HepG2 (cell line): ENCODE measurements around the gene HOXC5. TPM values are rescaled to one million over a fixed set of nuclear protein-coding genes. Genes with fewer than 3 reads are reported as not detected.

Experiments used
- CCAR2 ChIP-seq: fragments of 200-400 bp; formaldehyde crosslinking; optimal IDR thresholded peaks from 2 replicates; pipeline ENCODE3; 2018; ENCODE audit warnings: low read depth, mild to moderate bottlenecking, low read length, moderate library complexity
- CSRNP2 ChIP-seq: sonication (generic); formaldehyde crosslinking; conservative IDR thresholded peaks from 2 replicates; pipeline ENCODE4 v1.8.0; 2022; ENCODE audit warnings: low read depth, missing genetic modification reagents
- DMAP1 ChIP-seq: IDR thresholded peaks from 2 replicates; pipeline ENCODE4 v1.6.1; 2016
- ELF3 ChIP-seq: IDR thresholded peaks from 2 replicates; pipeline ENCODE4 v1.6.1; 2016; ENCODE audit warnings: missing genetic modification reagents, missing compliant biosample characterization
- GZF1 ChIP-seq: sonication (generic); formaldehyde crosslinking; IDR thresholded peaks from 2 replicates; pipeline ENCODE4 v1.5.1; 2020; ENCODE audit warnings: mild to moderate bottlenecking, missing genetic modification reagents
- KLF16 ChIP-seq, 2 experiments: sonication (generic) in 1 of 2; formaldehyde crosslinking in 1 of 2; IDR thresholded peaks; 2 replicates each; pipeline versions ENCODE4 v1.6.1 to v1.8.0; 2016 to 2023; ENCODE audit warnings: missing genetic modification reagents in 2 of 2, missing compliant biosample characterization in 1 of 2
- NFIB ChIP-seq: sonication (generic); formaldehyde crosslinking; IDR thresholded peaks from 2 replicates; pipeline ENCODE4 v1.9.0; 2021; ENCODE audit warnings: missing genetic modification reagents, mild to moderate bottlenecking, borderline replicate concordance
- REPIN1 ChIP-seq: sonication (generic); formaldehyde crosslinking; IDR thresholded peaks from 2 replicates; pipeline ENCODE4 v1.8.0; 2022; ENCODE audit warnings: missing genetic modification reagents, low read depth, mild to moderate bottlenecking, borderline replicate concordance
- STAG1 ChIP-seq: sonication (generic); formaldehyde crosslinking; IDR thresholded peaks from 2 replicates; pipeline ENCODE4 v1.4.0; 2020; ENCODE audit warnings: missing genetic modification reagents
- TEAD3 ChIP-seq: optimal IDR thresholded peaks from 2 replicates; pipeline ENCODE3; 2016; ENCODE audit warnings: borderline replicate concordance
- U2AF1 ChIP-seq: fragments of 200-400 bp; formaldehyde crosslinking; optimal IDR thresholded peaks from 2 replicates; pipeline ENCODE3; 2017; ENCODE audit warnings: mild to moderate bottlenecking, low read depth, low read length
- YY1 ChIP-seq: IDR thresholded peaks from 2 replicates; pipeline ENCODE4 v1.6.1; 2011; ENCODE audit warnings: low read length, low read depth, moderate library complexity, mild to moderate bottlenecking; ENCODE audit not compliant: insufficient read depth, insufficient replicate concordance
- ZNF562 ChIP-seq: sonication (generic); formaldehyde crosslinking; IDR thresholded peaks from 2 replicates; pipeline ENCODE4 v1.8.0; 2022; ENCODE audit warnings: missing genetic modification reagents, borderline replicate concordance
- ZNF780A ChIP-seq: sonication (generic); formaldehyde crosslinking; IDR thresholded peaks from 2 replicates; pipeline ENCODE4 v1.8.0; 2022; ENCODE audit warnings: mild to moderate bottlenecking, missing genetic modification reagents, moderate library complexity
- ZUFSP ChIP-seq: sonication (generic); formaldehyde crosslinking; IDR thresholded peaks from 2 replicates; pipeline ENCODE4 v1.9.0; 2021; ENCODE audit warnings: missing genetic modification reagents, mild to moderate bottlenecking, borderline replicate concordance
- polyA plus RNA-seq, 8 experiments: library from polyadenylated mRNA; depleted of rRNA in 3 of 8; stranded (reverse) in 7 of 8; unstranded in 1 of 8; fragments of >200 nt; fragmentation: Illumina TruSeq in 4 of 8; extraction: Trizol in 4 of 8; gene quantifications; 2 replicates each; pipeline versions ENCODE4 v1.2.1 to v1.2.3, GENCODE V29; 2011 to 2016; ENCODE audit warnings: low read depth in 4 of 8, missing spikeins in 1 of 8, mixed read lengths in 1 of 8; ENCODE audit not compliant: insufficient read depth in 1 of 8
- total RNA-seq, 5 experiments: library from RNA; depleted of rRNA; stranded (reverse); fragments of >200 nt; fragmentation: Illumina TruSeq; extraction: Trizol; gene quantifications; 2 replicates each; pipeline ENCODE4 v1.2.3, GENCODE V29; 2016; ENCODE audit warnings: low read depth in 1 of 5
- TF ChIP-seq, protein P1 (sequence below), 2 experiments: fragments of 450-650 bp in 1 of 2; sonication (generic) in 1 of 2; formaldehyde crosslinking in 1 of 2; IDR thresholded peaks; 2 replicates each; pipeline versions ENCODE4 v1.6.1 to v1.8.0; 2016 to 2022; ENCODE audit warnings: antibody characterized with exemption in 1 of 2, mild to moderate bottlenecking in 1 of 2, missing genetic modification reagents in 1 of 2

The HOXC5 gene
- total and polyA plus RNA-seq, 2 of the 13 experiments (the other 11 are each of a cell fraction or from before 2014, with no cell fraction given): not detected

DNA sequence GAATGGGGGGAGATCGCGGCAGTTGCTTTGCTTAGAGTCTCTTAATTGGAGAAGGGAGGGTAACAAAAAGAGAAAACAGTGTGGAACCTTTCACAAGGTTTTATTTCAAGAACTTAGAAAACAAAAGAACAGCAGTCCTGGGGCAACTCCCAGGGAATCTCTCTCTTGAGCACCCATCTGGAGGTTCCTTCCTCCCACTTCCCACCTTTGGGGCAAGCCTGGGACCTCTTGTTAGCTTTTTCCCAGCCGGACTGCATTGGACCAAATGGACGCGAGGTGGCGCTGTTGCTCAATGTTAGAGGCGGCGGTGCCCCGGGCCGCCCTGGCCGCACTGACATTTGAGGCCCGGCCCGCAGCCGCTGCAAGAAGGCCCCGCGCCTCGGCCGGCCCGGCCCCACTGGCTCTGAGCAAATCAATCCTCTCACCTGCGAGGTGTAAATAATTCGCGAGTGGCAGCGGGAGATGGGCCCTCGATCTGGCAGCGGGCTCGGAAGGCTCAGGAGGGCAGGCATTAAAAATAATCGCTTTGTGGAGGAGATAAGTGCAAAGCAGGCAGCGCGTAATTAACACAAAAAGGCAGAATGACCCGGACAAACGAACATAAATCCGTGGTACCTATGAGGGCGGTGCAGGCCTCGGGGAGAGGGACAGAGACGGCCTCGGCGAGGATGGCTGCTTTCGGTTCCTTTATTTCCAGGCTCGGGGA lies 26.8 kb upstream of the HOXC5 start (continued):
- TF ChIP-seq, protein P1, sequence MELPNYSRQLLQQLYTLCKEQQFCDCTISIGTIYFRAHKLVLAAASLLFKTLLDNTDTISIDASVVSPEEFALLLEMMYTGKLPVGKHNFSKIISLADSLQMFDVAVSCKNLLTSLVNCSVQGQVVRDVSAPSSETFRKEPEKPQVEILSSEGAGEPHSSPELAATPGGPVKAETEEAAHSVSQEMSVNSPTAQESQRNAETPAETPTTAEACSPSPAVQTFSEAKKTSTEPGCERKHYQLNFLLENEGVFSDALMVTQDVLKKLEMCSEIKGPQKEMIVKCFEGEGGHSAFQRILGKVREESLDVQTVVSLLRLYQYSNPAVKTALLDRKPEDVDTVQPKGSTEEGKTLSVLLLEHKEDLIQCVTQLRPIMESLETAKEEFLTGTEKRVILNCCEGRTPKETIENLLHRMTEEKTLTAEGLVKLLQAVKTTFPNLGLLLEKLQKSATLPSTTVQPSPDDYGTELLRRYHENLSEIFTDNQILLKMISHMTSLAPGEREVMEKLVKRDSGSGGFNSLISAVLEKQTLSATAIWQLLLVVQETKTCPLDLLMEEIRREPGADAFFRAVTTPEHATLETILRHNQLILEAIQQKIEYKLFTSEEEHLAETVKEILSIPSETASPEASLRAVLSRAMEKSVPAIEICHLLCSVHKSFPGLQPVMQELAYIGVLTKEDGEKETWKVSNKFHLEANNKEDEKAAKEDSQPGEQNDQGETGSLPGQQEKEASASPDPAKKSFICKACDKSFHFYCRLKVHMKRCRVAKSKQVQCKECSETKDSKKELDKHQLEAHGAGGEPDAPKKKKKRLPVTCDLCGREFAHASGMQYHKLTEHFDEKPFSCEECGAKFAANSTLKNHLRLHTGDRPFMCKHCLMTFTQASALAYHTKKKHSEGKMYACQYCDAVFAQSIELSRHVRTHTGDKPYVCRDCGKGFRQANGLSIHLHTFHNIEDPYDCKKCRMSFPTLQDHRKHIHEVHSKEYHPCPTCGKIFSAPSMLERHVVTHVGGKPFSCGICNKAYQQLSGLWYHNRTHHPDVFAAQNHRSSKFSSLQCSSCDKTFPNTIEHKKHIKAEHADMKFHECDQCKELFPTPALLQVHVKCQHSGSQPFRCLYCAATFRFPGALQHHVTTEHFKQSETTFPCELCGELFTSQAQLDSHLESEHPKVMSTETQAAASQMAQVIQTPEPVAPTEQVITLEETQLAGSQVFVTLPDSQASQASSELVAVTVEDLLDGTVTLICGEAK (IDR thresholded peaks at IDR 0.05): no peak
- TF ChIP-seq, protein P1 (CRISPR knock-in tag; IDR thresholded peaks at IDR 0.05): no peak
- TF ChIP-seq KLF16 (CRISPR knock-in tag; IDR thresholded peaks at IDR 0.05) (0 out of 4 replicates have a peak, but pooled peaks of 1 of the 2 experiments have one; percentile 19), REPIN1 (0 out of 2 replicates have a peak, but pooled peaks have one; percentile 30), ZUFSP (no peak), TEAD3 (CRISPR knock-in tag) (no peak), ZNF562 (CRISPR knock-in tag) (no peak), ELF3 (CRISPR knock-in tag) (peak; percentile 27; the same call in 1 of the 2 replicates), CCAR2 (no peak), CSRNP2 (CRISPR knock-in tag) (no peak), DMAP1 (no peak), U2AF1 (no peak), YY1 (peak; percentile 35), GZF1 (CRISPR knock-in tag) (0 out of 2 replicates have a peak, but pooled peaks have one; percentile 48), NFIB (CRISPR knock-in tag) (no peak), ZNF780A (CRISPR knock-in tag) (no peak), STAG1 (CRISPR knock-in tag) (peak; percentile 97)
